ENCODE data around the gene GHDC.
"Not testable (repeated sequence)": the region's sequence is repeated elsewhere in the genome, so short reads cannot be mapped to it uniquely, and the experiment has no call there.

GHDC gene

DNA sequence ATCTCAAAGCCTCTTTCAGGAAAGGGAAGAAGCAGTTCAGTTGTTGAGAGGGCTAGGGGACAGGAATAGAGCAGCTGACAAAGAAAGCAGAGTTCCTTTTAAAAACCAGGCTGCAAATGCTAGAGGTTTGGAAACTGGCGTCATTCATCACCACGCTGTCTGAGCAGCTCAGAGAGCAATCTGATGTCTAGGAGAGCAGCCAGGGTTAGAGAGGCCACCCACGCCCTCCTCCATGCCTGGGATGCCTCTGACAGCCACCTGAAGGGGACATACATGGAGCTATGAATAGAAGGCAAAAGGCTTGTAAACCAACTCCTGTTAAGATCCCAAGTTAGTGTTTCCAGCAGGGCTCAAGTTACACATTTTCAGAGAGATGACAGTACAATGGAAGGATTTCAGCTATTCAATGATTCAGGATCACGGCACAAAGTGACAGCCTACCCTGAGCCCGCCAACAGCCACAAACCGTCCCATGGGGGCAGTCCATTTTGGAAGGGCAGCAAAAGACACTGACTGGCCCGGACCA is 51.9 kb downstream of the GHDC start:
- no peak for DNase-seq

DNA sequence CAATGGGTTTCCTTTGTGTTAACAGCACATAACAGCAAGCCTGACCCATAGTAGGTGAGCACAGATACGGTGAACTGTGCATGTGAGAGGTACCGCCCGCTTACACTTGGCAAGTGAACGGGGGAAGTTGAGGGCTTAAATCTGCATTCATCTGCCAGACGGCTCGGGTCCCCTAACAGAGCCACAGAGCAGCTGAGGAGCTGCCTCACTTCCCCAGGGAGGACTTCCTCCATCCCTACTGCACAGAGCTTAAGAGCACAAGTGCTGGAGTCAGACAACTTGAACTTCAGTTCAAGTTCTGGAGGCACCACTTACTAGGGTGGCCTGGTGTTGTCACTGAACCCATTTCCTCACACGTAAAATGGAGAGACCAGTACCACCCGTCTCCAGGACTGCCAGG is 52.9 kb downstream of the GHDC start:
- DNase-seq: no peak

DNA sequence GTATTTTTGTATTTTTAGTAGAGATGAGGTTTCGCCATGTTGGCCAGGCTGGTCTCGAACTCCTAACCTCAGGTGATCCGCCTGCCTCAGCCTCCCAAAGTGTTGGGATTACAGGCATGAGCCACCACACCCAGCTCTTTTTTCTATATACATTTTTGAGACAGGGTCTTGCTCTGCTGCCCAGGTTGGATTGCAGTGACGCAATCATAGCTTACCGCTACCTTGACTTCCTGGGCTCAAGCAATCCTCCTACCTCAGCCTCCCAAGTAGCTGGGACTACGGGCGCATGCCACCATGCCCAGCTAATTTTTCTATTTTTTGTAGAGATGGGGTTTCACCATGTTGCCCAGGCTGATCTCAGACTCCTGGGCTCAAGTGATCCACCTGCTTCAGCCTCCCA is 53.6 kb downstream of the GHDC start:
- DNase-seq: not testable (repeated sequence)

Data from DMS 273 treated with DMSO at 0.1 percent for 48 hours (cell line).